ENCODE results near the gene STK10. TPM values are rescaled to one million over a fixed set of nuclear protein-coding genes. Genes with fewer than 3 reads are reported as not detected.

Gene STK10
- total and polyA plus RNA-seq, 4 donors = 2.8 to 21.7 (median 7.7) TPM

DNA sequence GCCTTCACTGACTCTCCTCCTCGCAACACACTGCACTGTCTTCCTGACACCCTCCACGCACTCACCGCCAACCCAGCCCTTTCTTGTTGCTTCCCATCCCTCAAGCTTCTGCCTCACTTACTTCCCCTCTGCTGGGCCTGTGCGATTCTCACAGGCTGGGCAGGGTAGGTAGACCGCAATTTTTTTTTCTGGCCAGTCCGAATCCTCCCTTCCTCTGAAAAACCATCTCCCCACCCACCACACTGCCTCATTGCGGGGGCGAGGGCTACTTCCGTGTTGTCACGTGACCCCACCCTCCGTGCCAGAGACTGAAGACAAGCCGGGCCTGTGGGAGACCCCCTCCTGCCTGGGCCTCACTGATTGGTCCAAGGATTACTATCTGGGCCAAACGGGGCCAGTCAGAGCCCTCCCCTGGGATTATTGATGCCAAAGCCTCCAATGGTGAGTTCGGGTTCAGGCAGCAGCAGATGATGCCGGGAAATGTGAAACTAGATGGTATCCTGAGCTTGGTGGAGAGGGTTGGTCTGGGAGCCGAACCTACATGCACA is 73.1 kb downstream of the STK10 start:
- Histone ChIP-seq H3K4me1 (ENCODE audit: control insufficient read depth in 4 of 4, insufficient read depth in 4 of 4, low read length in 3 of 4) (peaks cover 0 to 3% (median 1%) of the 10 kb centered on the region in 4 donors), H3K9me3 (ENCODE audit: control insufficient read depth in 4 of 4, low read length in 3 of 4) (no peaks in the 10 kb centered on the region), H3K36me3 (ENCODE audit: control insufficient read depth in 4 of 4, insufficient read depth in 3 of 4, low read depth in 1 of 4, low read length in 3 of 4) (no peaks in the 10 kb centered on the region), H3K9ac (ENCODE audit: low read depth in 1 of 2, low read length in 2 of 2) (no peak overlapping the region), H3K27ac (ENCODE audit: low read depth in 1 of 2, low read length in 2 of 2) (peak overlapping the region in 1 of 2 donors; percentile 55), H3K4me3 (ENCODE audit: low read depth in 1 of 3, low read length in 3 of 3) (no peak overlapping the region), H3K27me3 (ENCODE audit: control insufficient read depth in 4 of 4, insufficient read depth in 4 of 4, low read length in 3 of 4) (no peaks in the 10 kb centered on the region)
- WGBS = 76% methylated on average over 16 of the region's 16 CpGs
- no peak for TF ChIP-seq ZBTB33 (IDR thresholded peaks at IDR 0.05)
- no peak for TF ChIP-seq TAF1 (conservative IDR thresholded peaks at IDR 0.05)
- TF ChIP-seq REST (IDR thresholded peaks at IDR 0.05) = no peak
- no peak for TF ChIP-seq NR2F2 (IDR thresholded peaks at IDR 0.05)
- no peak for TF ChIP-seq HNF4G (IDR thresholded peaks at IDR 0.05)
- no peak for TF ChIP-seq RXRA (IDR thresholded peaks at IDR 0.05)
- TF ChIP-seq HNF4A (conservative IDR thresholded peaks at IDR 0.05) = no peak
- no peak for TF ChIP-seq JUND (IDR thresholded peaks at IDR 0.05)
- no peak for TF ChIP-seq RAD21 (IDR thresholded peaks at IDR 0.05)
- TF ChIP-seq ATF3 (IDR thresholded peaks at IDR 0.05) = no peak
- no peak for TF ChIP-seq MAX (IDR thresholded peaks at IDR 0.05)
- no peak for TF ChIP-seq FOXA1 (IDR thresholded peaks at IDR 0.05)
- no peak for TF ChIP-seq CTCF (IDR thresholded peaks at IDR 0.05; ENCODE audit: low read depth, low read length, missing input control)
- TF ChIP-seq EGR1 (IDR thresholded peaks at IDR 0.05; ENCODE audit: low read depth in 2 of 2) = no peak
- no peak for TF ChIP-seq YY1 (IDR thresholded peaks at IDR 0.05)
- DNase-seq (ENCODE audit: low spot score) = peak; percentile 67

- TF ChIP-seq NR2F2 (IDR thresholded peaks at IDR 0.05) = no peak
- no peak for TF ChIP-seq FOXA2 (IDR thresholded peaks at IDR 0.05)
- TF ChIP-seq RAD21 (IDR thresholded peaks at IDR 0.05) = no peak
- TF ChIP-seq HNF4A (conservative IDR thresholded peaks at IDR 0.05) = no peak
- TF ChIP-seq REST (IDR thresholded peaks at IDR 0.05) = no peak
- TF ChIP-seq FOXA1 (IDR thresholded peaks at IDR 0.05) = no peak
- no peaks in the 10 kb centered on the region for H3K36me3 ChIP-seq (ENCODE audit: control insufficient read depth in 4 of 4, insufficient read depth in 3 of 4, low read depth in 1 of 4, low read length in 3 of 4)
- H3K4me3 ChIP-seq (ENCODE audit: low read depth in 1 of 3, low read length in 3 of 3) = no peak overlapping the region
- H3K27ac ChIP-seq (ENCODE audit: low read depth in 1 of 2, low read length in 2 of 2) = no peak overlapping the region
- DNase-seq (ENCODE audit: low spot score) = no peak
- peaks cover 0 to 3% (median 1%) of the 10 kb centered on the region in 4 donors for H3K4me1 ChIP-seq (ENCODE audit: control insufficient read depth in 4 of 4, insufficient read depth in 4 of 4, low read length in 3 of 4)
- no peak overlapping the region for H3K9ac ChIP-seq (ENCODE audit: low read depth in 1 of 2, low read length in 2 of 2)
- no peaks in the 10 kb centered on the region for H3K27me3 ChIP-seq (ENCODE audit: control insufficient read depth in 4 of 4, insufficient read depth in 4 of 4, low read length in 3 of 4)
- WGBS = 82% methylated on average over 7 of the region's 7 CpGs
- H3K9me3 ChIP-seq (ENCODE audit: control insufficient read depth in 4 of 4, low read length in 3 of 4) = no peaks in the 10 kb centered on the region
These were observed 75.0 kb downstream of the STK10 start for GRCh38 chr5:172113036-172113435.
